NB4 (cell line): ENCODE results near the gene CLRN3.

Experiments used
- MYC ChIP-seq: IDR thresholded peaks from 2 replicates; pipeline ENCODE4 v1.6.1; 2011; ENCODE audit warnings: low read depth, low read length
- TF ChIP-seq, protein P1 (sequence below): IDR thresholded peaks from 2 replicates; pipeline ENCODE4 v1.6.1; 2011; ENCODE audit warnings: low read depth, low read length
- TF ChIP-seq, protein P2 (sequence below): IDR thresholded peaks from one replicate; pipeline ENCODE4 v1.5.1; 2012; ENCODE audit warnings: low read depth, low read length

DNA sequence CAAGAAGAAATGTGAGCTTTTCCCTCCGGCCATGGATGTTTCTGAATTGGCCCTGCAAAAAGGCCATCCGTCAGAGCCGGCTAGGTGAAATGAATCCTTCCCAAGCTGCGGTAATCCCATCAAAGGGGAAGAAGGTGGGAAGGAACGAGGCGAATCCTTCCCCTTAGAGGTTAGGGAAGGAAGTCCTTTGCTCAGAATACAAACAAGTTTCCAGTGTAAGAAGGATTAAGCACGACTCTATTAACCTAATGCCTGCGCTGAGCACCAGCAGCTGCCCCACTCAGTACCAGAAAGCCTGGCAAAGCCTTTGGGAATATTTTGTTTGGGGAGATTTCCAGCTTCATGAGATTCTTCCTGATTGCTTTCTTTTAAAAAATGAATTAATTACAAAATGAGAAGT, 42.8 kb downstream of the CLRN3 start:
- TF ChIP-seq, protein P1, sequence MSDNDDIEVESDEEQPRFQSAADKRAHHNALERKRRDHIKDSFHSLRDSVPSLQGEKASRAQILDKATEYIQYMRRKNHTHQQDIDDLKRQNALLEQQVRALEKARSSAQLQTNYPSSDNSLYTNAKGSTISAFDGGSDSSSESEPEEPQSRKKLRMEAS = no peak
- TF ChIP-seq, protein P2, sequence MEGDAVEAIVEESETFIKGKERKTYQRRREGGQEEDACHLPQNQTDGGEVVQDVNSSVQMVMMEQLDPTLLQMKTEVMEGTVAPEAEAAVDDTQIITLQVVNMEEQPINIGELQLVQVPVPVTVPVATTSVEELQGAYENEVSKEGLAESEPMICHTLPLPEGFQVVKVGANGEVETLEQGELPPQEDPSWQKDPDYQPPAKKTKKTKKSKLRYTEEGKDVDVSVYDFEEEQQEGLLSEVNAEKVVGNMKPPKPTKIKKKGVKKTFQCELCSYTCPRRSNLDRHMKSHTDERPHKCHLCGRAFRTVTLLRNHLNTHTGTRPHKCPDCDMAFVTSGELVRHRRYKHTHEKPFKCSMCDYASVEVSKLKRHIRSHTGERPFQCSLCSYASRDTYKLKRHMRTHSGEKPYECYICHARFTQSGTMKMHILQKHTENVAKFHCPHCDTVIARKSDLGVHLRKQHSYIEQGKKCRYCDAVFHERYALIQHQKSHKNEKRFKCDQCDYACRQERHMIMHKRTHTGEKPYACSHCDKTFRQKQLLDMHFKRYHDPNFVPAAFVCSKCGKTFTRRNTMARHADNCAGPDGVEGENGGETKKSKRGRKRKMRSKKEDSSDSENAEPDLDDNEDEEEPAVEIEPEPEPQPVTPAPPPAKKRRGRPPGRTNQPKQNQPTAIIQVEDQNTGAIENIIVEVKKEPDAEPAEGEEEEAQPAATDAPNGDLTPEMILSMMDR = no peak
- no peak for TF ChIP-seq MYC
